Right kidney (tissue), 9 donors: Measurements from ENCODE around the gene ANKMY2.
A peak's percentile ranks its signal among the peaks of the same experiment; 100 is the strongest.
"Not testable (repeated sequence)": the region's sequence is repeated elsewhere in the genome, so short reads cannot be mapped to it uniquely, and the experiment has no call there.

Experiments
- DNase-seq: peaks from one replicate; pipeline ENCODE4 v3.0.0-alpha.2; 2016
- long read RNA-seq, 8 donors: transcript quantifications; one replicate each; lab custom pipeline, GENCODE V29; 2026

Gene ANKMY2
- long read RNA-seq, donor 1, transcript ANKMY2-201 (10 exons, 2,555 nt) = major isoform, 10 of 10 reads
- long read RNA-seq, donor 1, partial matches to known transcripts = 0 of 10 reads
- long read RNA-seq, donor 1, other reads (novel, unspliced or antisense) = 0 of 10 reads
- long read RNA-seq, donor 2, transcript ANKMY2-201 (10 exons, 2,555 nt) = major isoform, 6 of 6 reads
- long read RNA-seq, donor 2, partial matches to known transcripts = 0 of 6 reads
- long read RNA-seq, donor 2, other reads (novel, unspliced or antisense) = 0 of 6 reads
- long read RNA-seq, donor 3, partial matches to known transcripts = 0 of 3 reads
- long read RNA-seq, donor 3, other reads (novel, unspliced or antisense) = 0 of 3 reads
- long read RNA-seq, donor 4, transcript ANKMY2-201 (10 exons, 2,555 nt) = major isoform, 8 of 8 reads
- long read RNA-seq, donor 4, partial matches to known transcripts = 0 of 8 reads
- long read RNA-seq, donor 4, other reads (novel, unspliced or antisense) = 0 of 8 reads
- long read RNA-seq, donor 5, transcript ANKMY2-201 (10 exons, 2,555 nt) = major isoform, 8 of 8 reads
- long read RNA-seq, donor 5, partial matches to known transcripts = 0 of 8 reads
- long read RNA-seq, donor 5, other reads (novel, unspliced or antisense) = 0 of 8 reads
- long read RNA-seq, donor 6, transcript ANKMY2-201 (10 exons, 2,555 nt) = major isoform, 6 of 6 reads
- long read RNA-seq, donor 6, partial matches to known transcripts = 0 of 6 reads
- long read RNA-seq, donor 6, other reads (novel, unspliced or antisense) = 0 of 6 reads
- long read RNA-seq, donor 7, transcript ANKMY2-201 (10 exons, 2,555 nt) = major isoform, 9 of 86 reads
- long read RNA-seq, donor 7, partial matches to known transcripts = 41 of 86 reads
- long read RNA-seq, donor 7, other reads (novel, unspliced or antisense) = 36 of 86 reads
- long read RNA-seq, donor 8, transcript ANKMY2-201 (10 exons, 2,555 nt) = major isoform, 8 of 8 reads
- long read RNA-seq, donor 8, partial matches to known transcripts = 0 of 8 reads
- long read RNA-seq, donor 8, other reads (novel, unspliced or antisense) = 0 of 8 reads

DNA sequence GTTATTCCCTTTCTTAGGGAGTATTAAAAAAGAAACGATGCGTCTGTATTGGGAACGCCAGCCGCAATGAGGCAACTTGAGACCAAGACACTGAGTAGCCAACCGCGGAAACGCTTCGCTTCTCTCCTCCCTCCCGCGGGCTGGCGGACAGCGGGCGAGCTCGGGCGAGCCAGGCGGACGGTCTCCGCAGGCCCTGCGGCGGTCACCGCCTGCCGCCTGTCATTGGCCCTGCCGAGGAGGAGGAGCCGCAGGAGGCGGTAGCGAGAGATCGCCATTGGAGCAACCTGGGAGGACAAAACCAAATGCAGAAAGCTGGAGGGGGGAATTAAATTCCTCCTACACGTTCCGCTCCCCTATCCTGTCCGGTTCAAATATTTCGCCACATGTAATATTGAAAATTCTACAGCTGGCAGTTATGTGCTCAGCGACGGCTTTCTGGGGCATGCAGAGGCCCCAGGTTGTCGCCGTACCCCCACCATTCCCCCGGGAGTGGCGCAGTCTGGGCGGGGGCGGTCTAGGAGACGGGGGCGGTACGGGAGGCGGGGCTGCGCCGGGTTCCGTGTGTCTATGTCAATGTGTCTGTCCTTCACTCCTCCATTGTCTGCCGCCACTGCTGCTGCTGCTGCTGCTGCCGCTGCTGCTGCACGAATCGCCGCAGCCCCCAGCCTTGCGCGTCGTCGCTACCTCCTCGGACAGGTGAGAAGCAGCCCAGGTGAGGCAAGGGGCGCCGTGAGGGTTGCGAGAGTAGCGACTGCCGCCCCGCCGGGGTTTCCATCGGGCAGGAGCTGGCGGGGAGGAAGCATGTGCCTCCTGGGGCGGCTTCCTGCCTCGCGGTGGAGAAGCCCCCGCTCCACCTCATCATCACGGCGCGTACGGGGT is at the start of gene ANKMY2, which contains the start of gene BZW2:
Gene ANKMY2 (minus strand): TSS at position 162 of the 879 bp plus-strand sequence. CDS start 181 bp downstream, outside the sequence.
Gene BZW2 (plus strand): TSS at position 589 of the 879 bp plus-strand sequence. CDS start 19,263 bp downstream, outside the sequence.
- DNase-seq = peak; percentile 99

DNA sequence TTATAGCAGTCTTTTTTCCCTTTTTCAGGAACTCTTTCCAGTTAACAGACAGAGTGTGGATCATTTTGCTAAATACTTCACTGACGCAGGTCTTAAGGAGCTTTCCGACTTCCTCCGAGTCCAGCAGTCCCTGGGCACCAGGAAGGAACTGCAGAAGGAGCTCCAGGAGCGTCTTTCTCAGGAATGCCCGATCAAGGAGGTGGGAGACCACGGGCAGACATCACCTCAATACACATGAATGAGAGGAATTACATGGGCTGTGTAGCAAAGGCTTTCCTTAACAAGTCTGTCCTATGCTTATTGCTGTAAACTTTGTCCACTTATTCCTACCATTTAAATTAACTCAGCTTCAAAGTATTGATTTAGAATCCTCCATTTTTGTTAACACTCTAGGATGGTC is 49.3 kb upstream of the ANKMY2 start:
- no peak for DNase-seq

- no peak for DNase-seq
Measured at GRCh38 chr7:16693601-16694318, 48.2 kb upstream of the ANKMY2 start.

- DNase-seq = no peak
Measured at GRCh38 chr7:16691241-16691640, 45.7 kb upstream of the ANKMY2 start.

DNA sequence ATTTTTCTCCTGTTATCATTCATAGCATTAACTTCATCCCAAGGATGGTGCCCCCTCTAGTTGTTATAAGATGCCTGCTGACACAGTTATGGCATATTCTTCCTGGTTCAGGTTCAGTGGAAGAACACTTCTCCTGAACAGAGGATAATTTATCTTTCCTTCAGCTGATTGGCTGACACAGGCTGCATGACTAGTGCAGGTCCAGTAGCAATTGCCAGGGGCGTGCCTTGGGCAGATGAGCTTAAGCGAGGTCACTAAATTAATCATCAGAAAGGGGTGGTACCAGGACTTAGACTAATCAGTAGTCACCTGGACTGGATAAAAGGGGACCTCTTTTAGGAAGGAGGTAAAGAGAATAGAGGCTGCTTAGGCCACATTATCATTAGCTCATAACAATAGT is 42.7 kb upstream of the ANKMY2 start:
- no peak for DNase-seq

- no peak for DNase-seq
Measured at GRCh38 chr7:16685535-16685934, 40.0 kb upstream of the ANKMY2 start.

GRCh38 chr7:16684935-16685334 is 39.4 kb upstream of the ANKMY2 start:
- no peak for DNase-seq

DNA sequence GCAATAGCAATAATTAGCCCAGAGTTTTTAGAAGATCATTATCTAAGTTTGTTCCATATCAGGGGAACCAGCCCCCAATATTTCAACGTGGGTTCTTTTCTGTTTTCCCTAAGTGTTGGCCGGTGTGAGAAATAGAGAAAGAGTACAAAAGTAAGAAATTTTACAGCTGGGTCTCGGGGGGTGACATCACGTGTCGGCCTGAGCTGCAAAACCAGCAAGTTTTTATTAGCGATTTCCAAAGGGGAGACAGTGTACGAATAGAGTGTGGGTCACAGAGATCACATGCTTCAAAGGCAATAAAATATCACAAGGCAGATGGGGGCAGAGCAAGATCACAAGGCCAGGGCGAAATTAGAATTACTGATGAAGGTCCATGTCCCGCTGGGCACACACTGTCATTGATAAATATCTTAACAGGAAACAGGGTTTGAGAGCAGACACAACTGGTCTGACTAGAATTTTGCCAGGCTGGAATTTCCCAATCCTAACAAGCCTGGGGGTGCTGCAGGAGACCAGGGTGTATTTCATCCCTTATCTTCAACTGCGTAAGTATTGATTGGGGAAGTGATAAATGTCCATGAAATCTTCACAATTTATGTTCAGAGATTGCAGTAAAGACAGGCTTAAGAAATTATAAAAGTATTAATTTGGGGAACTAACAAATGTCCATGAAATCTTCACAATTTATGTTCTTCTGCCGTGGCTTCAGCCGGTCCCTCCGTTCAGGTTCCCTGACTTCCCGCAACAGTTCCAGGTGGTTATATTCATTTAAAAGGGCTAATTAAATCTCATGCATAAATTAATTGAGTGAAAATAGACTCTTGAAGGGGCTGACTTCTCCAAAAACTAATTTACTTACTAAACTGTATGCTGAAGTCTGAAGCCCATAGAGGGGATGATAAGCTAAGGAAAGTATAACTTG is 33.4 kb upstream of the ANKMY2 start:
- DNase-seq = not testable (repeated sequence)

GRCh38 chr7:16677978-16678494 is 32.5 kb upstream of the ANKMY2 start:
- DNase-seq = no peak

GRCh38 chr7:16675277-16675676 is 29.7 kb upstream of the ANKMY2 start:
- no peak for DNase-seq

DNA sequence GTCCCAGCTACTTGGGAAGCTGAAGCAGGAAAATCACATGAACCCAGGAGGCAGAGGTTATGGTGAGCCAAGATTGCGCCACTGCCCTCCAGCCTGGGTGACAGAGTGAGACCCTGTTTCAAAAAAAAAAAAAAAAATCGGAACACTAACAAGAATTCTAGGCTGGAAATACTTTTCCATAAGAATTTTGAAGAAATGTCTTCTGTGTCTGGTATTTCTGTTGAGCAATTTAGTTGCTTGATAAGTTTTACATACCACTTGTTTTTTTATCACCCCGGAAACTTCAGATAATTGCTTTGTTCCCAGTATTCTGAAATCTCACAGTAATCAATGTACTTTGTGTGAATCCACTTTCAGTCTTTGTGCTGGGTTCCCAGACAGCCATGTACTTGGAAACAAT is 26.3 kb upstream of the ANKMY2 start:
- no peak for DNase-seq

DNA sequence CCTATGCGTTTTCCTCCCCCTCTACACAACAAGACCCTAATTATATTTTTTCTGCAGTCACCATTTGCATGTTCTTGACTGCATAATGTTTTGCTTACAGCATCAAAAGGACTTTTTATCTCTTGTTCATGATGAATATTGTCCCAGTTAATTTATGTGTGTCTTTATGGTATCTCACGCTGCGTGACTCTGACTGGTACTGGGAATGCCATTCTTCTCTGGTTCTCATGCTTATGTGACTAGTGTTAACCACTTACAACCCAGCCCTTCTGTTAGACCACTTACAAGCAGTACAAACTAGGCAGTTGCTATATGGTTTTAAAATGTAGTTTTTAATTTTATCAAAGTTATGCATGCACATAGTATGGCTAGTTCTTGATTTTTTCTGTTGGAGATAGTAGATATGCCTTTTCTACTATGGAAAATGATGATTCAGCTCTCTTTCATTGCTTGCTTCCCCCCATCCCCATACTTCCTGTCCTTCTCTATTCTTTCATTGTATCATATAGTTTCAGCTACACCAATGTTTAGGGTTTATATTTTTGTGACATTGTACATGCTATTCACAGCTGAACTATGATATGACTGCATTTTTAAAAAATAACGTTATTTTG is 25.3 kb upstream of the ANKMY2 start:
- no peak for DNase-seq

DNA sequence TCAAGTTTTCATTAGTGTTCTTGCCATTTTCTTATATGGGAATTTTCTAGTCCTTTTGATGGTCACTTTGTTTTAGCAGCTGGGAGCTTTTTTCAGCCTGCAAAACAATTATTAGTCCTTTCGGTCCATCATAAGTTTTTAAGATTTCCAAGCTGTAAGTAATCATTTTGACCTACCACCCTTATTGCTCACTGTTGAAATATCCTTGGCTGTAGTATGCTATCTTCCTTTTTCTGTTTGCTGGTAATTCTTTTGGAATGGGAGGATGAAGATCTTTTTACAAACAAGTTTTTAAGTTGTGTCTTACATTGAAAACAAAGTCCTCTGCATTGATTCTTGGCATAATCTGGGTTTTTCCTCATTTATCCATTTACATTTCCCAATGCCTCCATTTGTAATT is 24.5 kb upstream of the ANKMY2 start:
- no peak for DNase-seq

GRCh38 chr7:16669581-16669980 is 24.0 kb upstream of the ANKMY2 start:
- DNase-seq = no peak

- no peak for DNase-seq
Measured at GRCh38 chr7:16668978-16669377, 23.4 kb upstream of the ANKMY2 start.

DNA sequence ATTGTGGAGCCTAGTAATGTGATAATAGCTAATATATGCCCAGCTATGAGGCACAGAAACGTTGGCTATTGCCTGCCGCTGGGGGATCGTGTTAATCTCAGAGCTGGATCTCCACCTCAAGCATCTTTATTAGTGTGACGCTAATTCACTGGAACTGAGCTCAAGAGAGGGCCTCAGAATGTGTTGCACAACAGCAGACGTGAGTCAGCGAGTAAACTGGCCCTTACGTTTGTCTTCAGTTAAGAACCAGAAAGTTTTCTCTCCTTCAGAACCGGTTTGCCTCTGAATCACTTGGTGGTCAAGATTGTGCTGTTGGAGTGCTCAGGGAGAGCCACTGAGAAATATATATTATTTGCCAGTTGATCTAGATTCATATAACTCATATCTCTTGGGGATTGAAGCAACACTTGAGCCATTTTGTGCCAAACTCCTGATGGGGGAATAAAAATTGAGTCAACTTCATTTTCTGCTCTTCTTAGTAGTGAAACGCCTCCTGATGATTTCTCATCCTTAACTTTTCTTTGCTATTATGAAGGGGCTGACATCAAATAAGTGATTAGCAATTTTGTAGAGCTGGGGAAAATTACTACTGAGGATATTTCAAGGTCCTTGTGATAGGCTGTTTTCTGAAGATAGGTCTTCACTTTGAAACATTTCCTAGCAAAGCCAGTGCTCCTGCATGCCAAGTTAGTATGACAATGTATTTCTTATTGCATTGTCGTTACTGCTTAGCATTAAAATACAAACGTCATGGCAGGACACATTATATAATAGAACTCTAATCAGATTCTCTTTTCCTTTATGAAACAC is 22.7 kb upstream of the ANKMY2 start:
- DNase-seq = no peak

- DNase-seq = no peak
Measured at GRCh38 chr7:16667355-16667754, 21.8 kb upstream of the ANKMY2 start.

- no peak for DNase-seq
Measured at GRCh38 chr7:16661924-16662323, 16.4 kb upstream of the ANKMY2 start.
